Hepatocyte (in vitro differentiated cells): ENCODE results near the gene NKIRAS1. TPM values are rescaled to one million over a fixed set of nuclear protein-coding genes. Genes with fewer than 3 reads are reported as not detected.

ENCODE experiments used
- DNase-seq: peaks from one replicate; pipeline ENCODE4 v3.0.0-alpha.2; 2016; ENCODE audit warnings: low spot score
- H2AFZ ChIP-seq: fragments of 200-600 bp; sonication (generic); 2 replicates; pipeline ENCODE4 v1.6.0; 2016; ENCODE audit warnings: antibody characterized with exemption, mild to moderate bottlenecking
- H3K27ac ChIP-seq: fragments of 200-600 bp; sonication (generic); 2 replicates; pipeline ENCODE4 v1.5.1; 2016; ENCODE audit warnings: mild to moderate bottlenecking
- H3K27me3 ChIP-seq: fragments of 200-600 bp; sonication (generic); 2 replicates; pipeline ENCODE4 v1.6.1; 2016
- H3K36me3 ChIP-seq: fragments of 200-600 bp; sonication (generic); replicated peaks from 2 replicates; pipeline ENCODE4 v1.5.1; 2016; ENCODE audit warnings: low read depth; ENCODE audit not compliant: insufficient read depth
- H3K4me1 ChIP-seq: fragments of 200-600 bp; sonication (generic); 2 replicates; pipeline ENCODE4 v1.5.1; 2016; ENCODE audit warnings: mild to moderate bottlenecking, moderate library complexity; ENCODE audit not compliant: insufficient read depth
- H3K4me2 ChIP-seq: fragments of 200-600 bp; sonication (generic); 2 replicates; pipeline ENCODE4 v1.6.0; 2016
- H3K4me3 ChIP-seq: fragments of 200-600 bp; sonication (generic); 2 replicates; pipeline ENCODE4 v1.5.1; 2016; ENCODE audit warnings: mild to moderate bottlenecking
- H3K79me2 ChIP-seq: fragments of 200-600 bp; sonication (generic); 2 replicates; pipeline ENCODE4 v1.6.0; 2017; ENCODE audit warnings: mild to moderate bottlenecking
- H3K9me2 ChIP-seq: fragments of 200-600 bp; sonication (generic); replicated peaks from 2 replicates; pipeline ENCODE4 v1.6.0; 2017; ENCODE audit warnings: mild to moderate bottlenecking; ENCODE audit not compliant: insufficient read depth
- H3K9me3 ChIP-seq: fragments of 200-600 bp; sonication (generic); 2 replicates; pipeline ENCODE4 v1.5.1; 2016; ENCODE audit warnings: low read depth, mild to moderate bottlenecking
- H4K20me1 ChIP-seq: fragments of 200-600 bp; sonication (generic); 2 replicates; pipeline ENCODE4 v1.6.0; 2016; ENCODE audit warnings: mild to moderate bottlenecking; ENCODE audit not compliant: insufficient read depth, poor library complexity, severe bottlenecking
- CTCF ChIP-seq: fragments of 200-600 bp; sonication (generic); IDR thresholded peaks from 2 replicates; pipeline ENCODE4 v1.5.1; 2016; ENCODE audit warnings: antibody characterized with exemption, mild to moderate bottlenecking; ENCODE audit not compliant: poor library complexity
- EZH2 ChIP-seq: fragments of 200-600 bp; sonication (generic); IDR thresholded peaks from 2 replicates; pipeline ENCODE4 v1.6.1; 2016; ENCODE audit warnings: antibody characterized with exemption, mild to moderate bottlenecking, borderline replicate concordance
- EZH2phosphoT487 ChIP-seq: fragments of 200-600 bp; sonication (generic); IDR thresholded peaks from one replicate; pipeline ENCODE4 v1.6.1; 2018; ENCODE audit warnings: antibody characterized with exemption, mild to moderate bottlenecking, low read depth, moderate library complexity; ENCODE audit not compliant: unreplicated experiment, severe bottlenecking
- WGBS: methylation state at CpG from one replicate; pipeline ENCODE4 v1.1.6; 2016; ENCODE audit warnings: low lambda C conversion rate; ENCODE audit errors: missing lambda C conversion rate; 5-methylcytosine and 5-hydroxymethylcytosine counted together
- polyA plus RNA-seq: library from polyadenylated mRNA; unstranded; fragments of >200 nt; fragmentation: Nextera tagmentation; extraction: Ambion mirVana; gene quantifications from 2 replicates; pipeline ENCODE4 v1.2.1, GENCODE V29; 2016
- total RNA-seq: library from RNA; depleted of rRNA; stranded (reverse); fragments of >200 nt; gene quantifications from 2 replicates; pipeline ENCODE4 v1.2.3, GENCODE V29; 2014

Gene NKIRAS1
- total and polyA plus RNA-seq, 2 experiments from 2014 or later = 16.9 to 19.8 TPM

GRCh38 chr3:23940775-23941174 is 24.0 kb upstream of the NKIRAS1 start:
- no peaks in the 10 kb centered on the region for H3K9me3 ChIP-seq
- H2AFZ ChIP-seq = no peak overlapping the region
- no peaks in the 10 kb centered on the region for H4K20me1 ChIP-seq
- no peak overlapping the region for H3K4me2 ChIP-seq
- no peaks in the 10 kb centered on the region for H3K36me3 ChIP-seq
- H3K27ac ChIP-seq = no peak overlapping the region
- H3K4me1 ChIP-seq = peaks cover 6% of the 10 kb centered on the region
- TF ChIP-seq EZH2phosphoT487 = no peak
- no peak for TF ChIP-seq CTCF
- H3K9me2 ChIP-seq = no peaks in the 10 kb centered on the region
- H3K27me3 ChIP-seq = no peaks in the 10 kb centered on the region
- H3K79me2 ChIP-seq = no peaks in the 10 kb centered on the region
- H3K4me3 ChIP-seq = no peak overlapping the region
- WGBS = 89% methylated on average over 5 of the region's 5 CpGs
- DNase-seq = no peak

- Histone ChIP-seq H4K20me1 (no peaks in the 10 kb centered on the region), H3K36me3 (no peaks in the 10 kb centered on the region), H3K4me3 (no peak overlapping the region), H3K9me3 (no peaks in the 10 kb centered on the region), H3K27me3 (no peaks in the 10 kb centered on the region), H3K4me2 (no peak overlapping the region), H2AFZ (no peak overlapping the region), H3K4me1 (no peaks in the 10 kb centered on the region), H3K79me2 (no peaks in the 10 kb centered on the region), H3K27ac (no peak overlapping the region), H3K9me2 (no peaks in the 10 kb centered on the region)
- DNase-seq = no peak
- TF ChIP-seq EZH2 (no peak), EZH2phosphoT487 (no peak), CTCF (no peak)
Observed at GRCh38 chr3:23938688-23939087, 21.9 kb upstream of the NKIRAS1 start.

GRCh38 chr3:23937296-23937695 is 20.5 kb upstream of the NKIRAS1 start:
- Histone ChIP-seq H3K4me2 (no peak overlapping the region), H3K9me2 (no peaks in the 10 kb centered on the region), H3K4me1 (no peaks in the 10 kb centered on the region), H3K4me3 (no peak overlapping the region), H3K9me3 (no peaks in the 10 kb centered on the region), H3K27me3 (no peaks in the 10 kb centered on the region), H3K27ac (no peak overlapping the region), H4K20me1 (no peaks in the 10 kb centered on the region), H3K36me3 (no peaks in the 10 kb centered on the region), H3K79me2 (no peaks in the 10 kb centered on the region), H2AFZ (no peak overlapping the region)
- TF ChIP-seq CTCF = no peak
- no peak for TF ChIP-seq EZH2
- no peak for TF ChIP-seq EZH2phosphoT487
- WGBS = 86% methylated on average over 1 of the region's 1 CpG
- no peak for DNase-seq

GRCh38 chr3:23934253-23934652 is 17.5 kb upstream of the NKIRAS1 start:
- Histone ChIP-seq H4K20me1 (no peaks in the 10 kb centered on the region), H3K79me2 (no peaks in the 10 kb centered on the region), H3K4me1 (no peaks in the 10 kb centered on the region), H3K4me2 (no peak overlapping the region), H3K9me2 (no peaks in the 10 kb centered on the region), H3K36me3 (no peaks in the 10 kb centered on the region), H3K27ac (no peak overlapping the region), H3K9me3 (no peaks in the 10 kb centered on the region), H3K27me3 (no peaks in the 10 kb centered on the region), H2AFZ (no peak overlapping the region), H3K4me3 (no peak overlapping the region)
- TF ChIP-seq EZH2 = no peak
- TF ChIP-seq EZH2phosphoT487 = no peak
- TF ChIP-seq CTCF = no peak
- WGBS = 61% methylated on average over 4 of the region's 4 CpGs
- no peak for DNase-seq
